HL-60 (cell line): ENCODE data around the gene NAV2.

Experiments
- DNase-seq, 2 experiments: peaks; one replicate each; pipeline ENCODE4 v3.0.0-alpha.2; 2010 to 2020; ENCODE audit warnings: low read depth in 1 of 2, low spot score in 1 of 2
- H3K27ac ChIP-seq: fragments of 250-450 bp; sonication (Bioruptor Pico); replicated peaks from 2 replicates; pipeline ENCODE4 v1.5.1; 2020; ENCODE audit warnings: mild to moderate bottlenecking, moderate library complexity
- H3K27me3 ChIP-seq: fragments of 250-450 bp; sonication (Bioruptor Pico); 2 replicates; pipeline ENCODE4 v1.5.1; 2021; ENCODE audit warnings: mild to moderate bottlenecking, moderate library complexity; ENCODE audit not compliant: insufficient read depth, poor library complexity, severe bottlenecking
- H3K4me3 ChIP-seq: replicated peaks from 2 replicates; pipeline ENCODE4 v1.5.1; 2011; ENCODE audit warnings: mild to moderate bottlenecking, control low read depth, low read length; ENCODE audit not compliant: insufficient read depth
- GABPA ChIP-seq: IDR thresholded peaks from 2 replicates; pipeline ENCODE4 v1.6.1; 2012; ENCODE audit warnings: low read depth
- POLR2AphosphoS5 ChIP-seq: IDR thresholded peaks from 2 replicates; pipeline ENCODE4 v1.6.1; 2012; ENCODE audit warnings: low read depth
- SPI1 ChIP-seq: IDR thresholded peaks from 2 replicates; pipeline ENCODE4 v1.6.1; 2012; ENCODE audit warnings: low read depth, mild to moderate bottlenecking, borderline replicate concordance
- TF ChIP-seq, protein P1 (sequence below): IDR thresholded peaks from one replicate; pipeline ENCODE4 v1.5.1; 2011; ENCODE audit warnings: low read length, control low read depth, inconsistent platforms; ENCODE audit not compliant: insufficient read depth
- TF ChIP-seq, protein P2 (sequence below): IDR thresholded peaks from 2 replicates; pipeline ENCODE4 v1.6.1; 2012; ENCODE audit warnings: low read depth; ENCODE audit not compliant: insufficient replicate concordance

NAV2 gene

GRCh38 chr11:20103281-20103680, 390.6 kb downstream of the NAV2 start:
- TF ChIP-seq, protein P1, sequence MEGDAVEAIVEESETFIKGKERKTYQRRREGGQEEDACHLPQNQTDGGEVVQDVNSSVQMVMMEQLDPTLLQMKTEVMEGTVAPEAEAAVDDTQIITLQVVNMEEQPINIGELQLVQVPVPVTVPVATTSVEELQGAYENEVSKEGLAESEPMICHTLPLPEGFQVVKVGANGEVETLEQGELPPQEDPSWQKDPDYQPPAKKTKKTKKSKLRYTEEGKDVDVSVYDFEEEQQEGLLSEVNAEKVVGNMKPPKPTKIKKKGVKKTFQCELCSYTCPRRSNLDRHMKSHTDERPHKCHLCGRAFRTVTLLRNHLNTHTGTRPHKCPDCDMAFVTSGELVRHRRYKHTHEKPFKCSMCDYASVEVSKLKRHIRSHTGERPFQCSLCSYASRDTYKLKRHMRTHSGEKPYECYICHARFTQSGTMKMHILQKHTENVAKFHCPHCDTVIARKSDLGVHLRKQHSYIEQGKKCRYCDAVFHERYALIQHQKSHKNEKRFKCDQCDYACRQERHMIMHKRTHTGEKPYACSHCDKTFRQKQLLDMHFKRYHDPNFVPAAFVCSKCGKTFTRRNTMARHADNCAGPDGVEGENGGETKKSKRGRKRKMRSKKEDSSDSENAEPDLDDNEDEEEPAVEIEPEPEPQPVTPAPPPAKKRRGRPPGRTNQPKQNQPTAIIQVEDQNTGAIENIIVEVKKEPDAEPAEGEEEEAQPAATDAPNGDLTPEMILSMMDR, result no peak
- TF ChIP-seq, protein P2, sequence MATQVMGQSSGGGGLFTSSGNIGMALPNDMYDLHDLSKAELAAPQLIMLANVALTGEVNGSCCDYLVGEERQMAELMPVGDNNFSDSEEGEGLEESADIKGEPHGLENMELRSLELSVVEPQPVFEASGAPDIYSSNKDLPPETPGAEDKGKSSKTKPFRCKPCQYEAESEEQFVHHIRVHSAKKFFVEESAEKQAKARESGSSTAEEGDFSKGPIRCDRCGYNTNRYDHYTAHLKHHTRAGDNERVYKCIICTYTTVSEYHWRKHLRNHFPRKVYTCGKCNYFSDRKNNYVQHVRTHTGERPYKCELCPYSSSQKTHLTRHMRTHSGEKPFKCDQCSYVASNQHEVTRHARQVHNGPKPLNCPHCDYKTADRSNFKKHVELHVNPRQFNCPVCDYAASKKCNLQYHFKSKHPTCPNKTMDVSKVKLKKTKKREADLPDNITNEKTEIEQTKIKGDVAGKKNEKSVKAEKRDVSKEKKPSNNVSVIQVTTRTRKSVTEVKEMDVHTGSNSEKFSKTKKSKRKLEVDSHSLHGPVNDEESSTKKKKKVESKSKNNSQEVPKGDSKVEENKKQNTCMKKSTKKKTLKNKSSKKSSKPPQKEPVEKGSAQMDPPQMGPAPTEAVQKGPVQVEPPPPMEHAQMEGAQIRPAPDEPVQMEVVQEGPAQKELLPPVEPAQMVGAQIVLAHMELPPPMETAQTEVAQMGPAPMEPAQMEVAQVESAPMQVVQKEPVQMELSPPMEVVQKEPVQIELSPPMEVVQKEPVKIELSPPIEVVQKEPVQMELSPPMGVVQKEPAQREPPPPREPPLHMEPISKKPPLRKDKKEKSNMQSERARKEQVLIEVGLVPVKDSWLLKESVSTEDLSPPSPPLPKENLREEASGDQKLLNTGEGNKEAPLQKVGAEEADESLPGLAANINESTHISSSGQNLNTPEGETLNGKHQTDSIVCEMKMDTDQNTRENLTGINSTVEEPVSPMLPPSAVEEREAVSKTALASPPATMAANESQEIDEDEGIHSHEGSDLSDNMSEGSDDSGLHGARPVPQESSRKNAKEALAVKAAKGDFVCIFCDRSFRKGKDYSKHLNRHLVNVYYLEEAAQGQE, result no peak
- TF ChIP-seq SPI1, result no peak
- no peak for TF ChIP-seq GABPA
- no peak for TF ChIP-seq POLR2AphosphoS5
- DNase-seq, result no peak
- H3K27ac ChIP-seq, result no peak overlapping the region
- no peak overlapping the region for H3K4me3 ChIP-seq
- no peaks in the 10 kb centered on the region for H3K27me3 ChIP-seq

DNA sequence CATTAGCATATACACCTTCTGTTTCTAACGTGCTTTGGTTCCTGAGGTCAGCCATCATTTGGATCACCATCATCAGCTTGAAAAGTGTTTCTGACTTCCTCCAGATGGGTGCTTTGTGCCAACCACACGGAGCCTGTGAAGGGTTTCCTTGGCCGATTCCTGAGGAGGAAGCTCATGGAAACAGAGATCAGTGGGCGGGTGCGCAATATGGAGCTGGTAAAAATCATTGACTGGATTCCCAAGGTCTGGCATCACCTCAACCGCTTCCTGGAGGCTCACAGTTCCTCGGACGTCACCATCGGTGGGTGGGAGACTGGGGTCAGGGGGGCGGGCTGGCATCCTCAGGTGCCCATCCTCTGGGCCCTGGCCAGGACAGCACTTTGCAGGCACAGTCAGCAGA, 392.8 kb downstream of the NAV2 start:
- TF ChIP-seq SPI1, result no peak
- TF ChIP-seq, protein P2, result no peak
- TF ChIP-seq, protein P1, result no peak
- no peak for TF ChIP-seq POLR2AphosphoS5
- TF ChIP-seq GABPA, result no peak
- DNase-seq, result no peak
- H3K27me3 ChIP-seq, result no peaks in the 10 kb centered on the region

DNA sequence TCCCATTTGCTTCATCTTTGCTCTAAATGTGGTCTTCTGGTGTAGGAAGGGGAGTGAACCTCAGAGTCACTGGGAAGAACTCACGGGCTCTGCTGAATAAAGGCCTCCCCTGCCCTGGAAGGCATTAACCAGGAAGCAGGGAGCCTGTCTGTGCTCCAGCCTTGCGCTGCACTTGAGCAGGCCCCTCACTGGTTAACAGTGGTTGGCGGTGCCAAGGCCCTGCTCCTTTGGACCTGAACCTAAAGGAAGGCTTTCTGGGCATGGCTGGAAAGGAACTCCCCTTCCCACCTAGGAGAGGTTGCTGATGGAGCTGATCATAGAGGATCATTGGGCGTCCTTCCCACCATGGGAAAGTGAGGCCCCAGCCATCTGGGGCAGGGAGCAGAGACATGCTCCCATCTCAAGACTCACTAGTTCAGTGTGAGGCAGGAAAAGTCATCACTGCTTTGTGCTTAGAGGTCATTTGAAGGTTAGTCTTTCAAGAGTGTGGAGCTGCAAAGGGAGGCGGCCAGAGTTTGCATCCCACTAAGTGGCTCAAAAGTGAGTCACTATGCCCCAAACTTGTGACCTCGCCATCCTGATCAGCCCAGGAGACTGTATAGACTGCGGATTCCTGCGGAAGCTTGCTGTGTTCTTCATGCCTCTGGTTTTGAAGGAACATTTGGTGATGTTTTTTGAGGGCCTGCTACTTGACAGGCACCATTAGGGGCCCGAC, 397.3 kb downstream of the NAV2 start:
- Histone ChIP-seq H3K27ac (no peak overlapping the region), H3K27me3 (no peaks in the 10 kb centered on the region), H3K4me3 (no peak overlapping the region)
- TF ChIP-seq GABPA, result no peak
- TF ChIP-seq SPI1, result no peak
- TF ChIP-seq, protein P1, result no peak
- TF ChIP-seq, protein P2, result no peak
- TF ChIP-seq POLR2AphosphoS5, result no peak
- no peak for DNase-seq

More for the DNA sequence above, 392.8 kb downstream of the NAV2 start:
- H3K27ac ChIP-seq, result no peak overlapping the region
- no peak overlapping the region for H3K4me3 ChIP-seq
